H1 (cell line): ENCODE data around the gene ZDHHC19. TPM values are rescaled to one million over a fixed set of nuclear protein-coding genes. Genes with fewer than 3 reads are reported as not detected.

Experiments used
- CTCF ChIA-PET: fragments of 300-600 bp; sonication (Branson Sonifier 250); formaldehyde crosslinking; loops from one replicate; lab custom pipeline; 2021; ENCODE audit not compliant: partially characterized antibody; lab: Charles Lee
- POLR2A ChIA-PET: fragments of 300-600 bp; sonication (Branson Sonifier 250); formaldehyde crosslinking; loops from one replicate; lab custom pipeline; 2021; ENCODE audit warnings: inconsistent platforms; ENCODE audit not compliant: partially characterized antibody; lab: Charles Lee
- DNase-seq, 2 experiments: peaks; one replicate each; pipeline versions ENCODE4 v3.0.0 to v3.0.0-alpha.2; 2010 to 2022; ENCODE audit warnings: low spot score in 2 of 2, low read depth in 1 of 2, mixed read lengths in 1 of 2
- FAIRE-seq: peaks from 2 replicates; lab custom pipeline; 2011; peaks lifted over from hg19 to GRCh38; lab: Jason Lieb, UNC
- H2AFZ ChIP-seq: 2 replicates; pipeline ENCODE4 v1.8.1; 2012; ENCODE audit warnings: low read length, inconsistent platforms
- H2AK5ac ChIP-seq: 2 replicates; pipeline ENCODE4 v1.6.1; 2013; ENCODE audit warnings: low read depth, low read length
- H2BK120ac ChIP-seq: replicated peaks from 2 replicates; pipeline ENCODE3; 2013; ENCODE audit warnings: low read depth, low read length, inconsistent platforms
- H2BK12ac ChIP-seq: 2 replicates; pipeline ENCODE4 v1.6.1; 2013; ENCODE audit warnings: low read depth, low read length
- H2BK15ac ChIP-seq: 2 replicates; pipeline ENCODE4 v1.6.1; 2013; ENCODE audit warnings: low read length
- H2BK20ac ChIP-seq: 2 replicates; pipeline ENCODE4 v1.6.1; 2013; ENCODE audit warnings: low read length
- H2BK5ac ChIP-seq: 2 replicates; pipeline ENCODE4 v1.6.1; 2013; ENCODE audit warnings: low read depth, low read length
- H3K14ac ChIP-seq: 2 replicates; pipeline ENCODE4 v1.6.1; 2013; ENCODE audit warnings: inconsistent platforms; ENCODE audit not compliant: insufficient read length
- H3K18ac ChIP-seq: 2 replicates; pipeline ENCODE4 v1.6.1; 2013; ENCODE audit warnings: low read length; ENCODE audit errors: extremely low read depth
- H3K23ac ChIP-seq: 2 replicates; pipeline ENCODE4 v1.6.1; 2013; ENCODE audit warnings: inconsistent platforms; ENCODE audit not compliant: insufficient read length
- H3K23me2 ChIP-seq: 2 replicates; pipeline ENCODE4 v1.6.1; 2013; ENCODE audit warnings: low read depth, low read length
- H3K27ac ChIP-seq: 2 replicates; pipeline ENCODE4 v1.6.1; 2011; ENCODE audit warnings: low read depth, low read length, inconsistent platforms
- H3K27me3 ChIP-seq, 4 experiments: replicated peaks in 1 of 4; 1 replicate in 1 of 4; 2 replicates in 3 of 4; pipeline versions ENCODE4 v1.6.1 to v1.8.1; 2011 to 2013; ENCODE audit warnings: low read length in 3 of 4, mild to moderate bottlenecking in 3 of 4, inconsistent platforms in 2 of 4, mixed read lengths in 2 of 4, moderate library complexity in 1 of 4; ENCODE audit not compliant: control insufficient read depth in 3 of 4, insufficient read depth in 3 of 4; ENCODE audit errors: extremely low read depth in 1 of 4
- H3K36me3 ChIP-seq, 4 experiments: 2 replicates each; pipeline versions ENCODE4 v1.6.1 to v1.8.1; 2011 to 2013; ENCODE audit warnings: mild to moderate bottlenecking in 4 of 4, low read length in 3 of 4, moderate library complexity in 2 of 4, control low read depth in 1 of 4, inconsistent platforms in 1 of 4; ENCODE audit not compliant: insufficient read depth in 4 of 4, control insufficient read depth in 2 of 4
- H3K4ac ChIP-seq: replicated peaks from 2 replicates; pipeline ENCODE3; 2013; ENCODE audit warnings: low read length, low read depth, mixed read lengths, inconsistent platforms; ENCODE audit not compliant: insufficient read length
- H3K4me1 ChIP-seq, 4 experiments: replicated peaks in 1 of 4; 1 replicate in 1 of 4; 2 replicates in 3 of 4; pipeline versions ENCODE4 v1.6.1 to v1.8.1; 2011 to 2013; ENCODE audit warnings: low read length in 3 of 4, inconsistent platforms in 2 of 4, mixed read lengths in 1 of 4; ENCODE audit not compliant: insufficient read depth in 4 of 4, control insufficient read depth in 3 of 4
- H3K4me2 ChIP-seq, 2 experiments: 2 replicates each; pipeline versions ENCODE4 v1.6.1 to v1.8.1; 2011 to 2013; ENCODE audit warnings: low read depth in 2 of 2, low read length in 2 of 2, control low read depth in 1 of 2, inconsistent platforms in 1 of 2, mild to moderate bottlenecking in 1 of 2; ENCODE audit not compliant: insufficient read depth in 1 of 2
- H3K4me3 ChIP-seq, 4 experiments: fragments of 200-600, 300-600 bp in 1 of 4; sonication (generic), shearing (Covaris generic), sonication (Bioruptor Twin) in 1 of 4; 2 replicates each; pipeline versions ENCODE4 v1.5.1 to v1.8.1; 2011 to 2016; ENCODE audit warnings: low read length in 4 of 4, low read depth in 3 of 4, control low read depth in 2 of 4, inconsistent platforms in 2 of 4, mild to moderate bottlenecking in 2 of 4, mixed read lengths in 1 of 4, moderate library complexity in 1 of 4; ENCODE audit not compliant: insufficient read depth in 2 of 4; ENCODE audit errors: extremely low read depth in 1 of 4
- H3K56ac ChIP-seq: replicated peaks from 2 replicates; pipeline ENCODE3; 2013; ENCODE audit warnings: low read depth, mild to moderate bottlenecking, mixed read lengths, low read length, inconsistent platforms; ENCODE audit not compliant: insufficient read length
- H3K79me1 ChIP-seq: 2 replicates; pipeline ENCODE4 v1.6.1; 2013; ENCODE audit warnings: low read depth, low read length, control low read depth
- H3K79me2 ChIP-seq, 2 experiments: 2 replicates each; pipeline versions ENCODE4 v1.6.1 to v1.8.1; 2012 to 2013; ENCODE audit warnings: low read length in 2 of 2, mild to moderate bottlenecking in 2 of 2, inconsistent platforms in 1 of 2; ENCODE audit not compliant: insufficient read depth in 2 of 2, control insufficient read depth in 1 of 2
- H3K9ac ChIP-seq, 4 experiments: replicated peaks in 1 of 4; 1 replicate in 1 of 4; 2 replicates in 3 of 4; pipeline versions ENCODE4 v1.6.1 to v1.8.1; 2011 to 2013; ENCODE audit warnings: low read depth in 3 of 4, low read length in 3 of 4, control low read depth in 2 of 4, mild to moderate bottlenecking in 2 of 4, moderate library complexity in 2 of 4, inconsistent platforms in 1 of 4; ENCODE audit errors: extremely low read depth in 1 of 4
- H3K9me3 ChIP-seq, 2 experiments: 2 replicates each; pipeline versions ENCODE4 v1.6.1 to v1.8.1; 2012 to 2013; ENCODE audit warnings: mild to moderate bottlenecking in 2 of 2, moderate library complexity in 2 of 2, control low read depth in 1 of 2, inconsistent platforms in 1 of 2, low read depth in 1 of 2, low read length in 1 of 2, mixed read lengths in 1 of 2; ENCODE audit not compliant: insufficient read depth in 2 of 2
- H4K20me1 ChIP-seq, 2 experiments: replicated peaks in 1 of 2; 2 replicates each; pipeline versions ENCODE3 to v1.8.1; 2011 to 2013; ENCODE audit warnings: inconsistent platforms in 2 of 2, low read length in 2 of 2, mild to moderate bottlenecking in 1 of 2; ENCODE audit not compliant: insufficient read depth in 2 of 2, control insufficient read depth in 1 of 2
- H4K5ac ChIP-seq: 2 replicates; pipeline ENCODE4 v1.6.1; 2013; ENCODE audit warnings: low read length, low read depth, mixed read lengths, inconsistent platforms; ENCODE audit not compliant: insufficient read length
- H4K8ac ChIP-seq: 2 replicates; pipeline ENCODE4 v1.8.0; 2013; ENCODE audit warnings: mild to moderate bottlenecking, moderate library complexity, low read length, inconsistent platforms; ENCODE audit not compliant: insufficient read depth; ENCODE audit errors: extremely low read depth
- H4K91ac ChIP-seq: replicated peaks from 2 replicates; pipeline ENCODE3; 2013; ENCODE audit warnings: low read length, mixed read lengths, inconsistent platforms; ENCODE audit not compliant: insufficient read length
- BACH1 ChIP-seq: IDR thresholded peaks from 2 replicates; pipeline ENCODE4 v1.6.1; 2012; ENCODE audit warnings: low read length, improper control_type of control experiment
- CREB1 ChIP-seq: IDR thresholded peaks from 2 replicates; pipeline ENCODE4 v1.6.1; 2012; ENCODE audit warnings: inconsistent platforms
- CTBP2 ChIP-seq: IDR thresholded peaks from 2 replicates; pipeline ENCODE4 v1.7.0; 2011; ENCODE audit warnings: borderline replicate concordance, mild to moderate bottlenecking, moderate library complexity, mixed read lengths, low read length; ENCODE audit not compliant: insufficient read depth, insufficient read length
- JUND ChIP-seq: IDR thresholded peaks from 2 replicates; pipeline ENCODE4 v1.6.1; 2011; ENCODE audit warnings: mild to moderate bottlenecking, improper control_type of control experiment, low read length
- KDM1A ChIP-seq: fragments of 200-600, 300-600 bp; sonication (generic); IDR thresholded peaks from 2 replicates; pipeline ENCODE4 v1.7.1; 2016; ENCODE audit warnings: mild to moderate bottlenecking, low read length, borderline replicate concordance
- NANOG ChIP-seq: IDR thresholded peaks from 2 replicates; pipeline ENCODE4 v1.6.1; 2011; ENCODE audit warnings: low read length, low read depth, mild to moderate bottlenecking, inconsistent platforms; ENCODE audit not compliant: insufficient read depth, poor library complexity, severe bottlenecking
- POU5F1 ChIP-seq: IDR thresholded peaks from 2 replicates; pipeline ENCODE4 v1.6.1; 2011; ENCODE audit warnings: low read depth, mild to moderate bottlenecking, low read length, moderate library complexity
- RNF2 ChIP-seq: fragments of 200-900, 300-1000 bp; sonication (generic); IDR thresholded peaks from 2 replicates; pipeline ENCODE4 v1.7.1; 2016; ENCODE audit warnings: borderline replicate concordance, low read depth, mild to moderate bottlenecking, antibody characterized with exemption, low read length; ENCODE audit not compliant: poor library complexity, severe bottlenecking; ENCODE audit errors: missing control alignments
- SP2 ChIP-seq: IDR thresholded peaks from 2 replicates; pipeline ENCODE4 v1.6.1; 2012; ENCODE audit warnings: mild to moderate bottlenecking, low read length, inconsistent platforms
- WGBS, 2 experiments: shearing (Covaris generic) in 1 of 2; methylation state at CpG; one replicate each; pipeline versions ENCODE4 v1.1.6 to v1.1.7; 2013 to 2015; ENCODE audit warnings: low lambda C conversion rate in 2 of 2, mixed read lengths in 2 of 2, inconsistent platforms in 1 of 2, low coverage in 1 of 2, missing lambda C conversion rate in 1 of 2; ENCODE audit not compliant: insufficient replicate concordance in 2 of 2, insufficient coverage in 1 of 2, insufficient read length in 1 of 2; ENCODE audit errors: extremely low coverage in 1 of 2, missing lambda C conversion rate in 1 of 2; 5-methylcytosine and 5-hydroxymethylcytosine counted together
- polyA plus RNA-seq, 7 experiments: library from polyadenylated mRNA; depleted of rRNA in 3 of 7; stranded (reverse) in 5 of 7; unstranded in 2 of 7; fragments of >200 nt in 5 of 7; fragments of 200-250 nt in 2 of 7; gene quantifications; 1 replicate in 5 of 7; 2 replicates in 1 of 7; 4 replicates in 1 of 7; pipeline versions ENCODE4 v1.2.1 to v1.2.3, GENCODE V29; 2011 to 2013; ENCODE audit warnings: missing spikeins in 2 of 7, mixed read lengths in 2 of 7
- total RNA-seq: library from RNA; stranded (reverse); fragmentation: NEBNext Ultra II Directional; extraction: Animal tissue kit (Norgen Biotek cat#: 25700); gene quantifications from 2 replicates; pipeline ENCODE4 v1.2.1, GENCODE V29; 2021
- TF ChIP-seq, protein P1 (sequence below): IDR thresholded peaks from 2 replicates; pipeline ENCODE4 v1.6.1; 2011; ENCODE audit warnings: low read length, improper control_type of control experiment

The ZDHHC19 gene
- total and polyA plus RNA-seq, 2 of the 8 experiments (the other 6 are each of a cell fraction or from before 2014, with no cell fraction given), result 2.5 to 4.1 TPM

DNA sequence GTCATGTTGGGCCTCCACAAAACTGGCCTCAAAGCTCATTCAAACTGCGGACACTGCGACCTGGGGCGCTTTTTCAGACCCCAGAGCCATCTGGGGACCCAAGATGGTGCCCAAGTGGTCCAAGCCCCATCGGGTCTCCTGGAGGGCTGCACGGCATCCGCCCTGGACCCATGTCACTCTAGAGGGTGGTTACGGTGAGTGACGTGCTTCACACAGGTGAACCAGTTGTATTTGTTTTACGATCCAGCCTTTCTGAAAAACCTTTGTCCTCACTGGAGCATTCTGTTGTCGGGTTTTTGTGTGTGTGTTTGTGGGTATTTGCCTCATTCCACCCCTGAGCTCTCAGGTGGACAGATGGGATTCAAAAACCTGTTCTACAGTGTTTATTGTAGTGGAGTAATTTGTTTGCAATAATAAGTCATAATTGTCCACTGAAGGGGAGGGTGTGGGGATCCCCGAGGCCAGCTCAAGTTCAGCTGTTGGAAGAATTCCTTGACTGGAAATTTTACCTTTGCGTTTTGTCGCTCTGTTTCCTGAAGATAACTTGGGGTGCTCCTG is 7.0 kb upstream of the ZDHHC19 start:
- Histone ChIP-seq H3K23me2 (peaks cover 2% of the 10 kb centered on the region; the same call in 1 of the 2 replicates), H3K4me1 (peaks cover 0 to 19% (median 11%) of the 10 kb centered on the region in 4 experiments; a peak in 6 of 7 replicates), H3K79me1 (no peaks in the 10 kb centered on the region), H3K56ac (no peak overlapping the region), H3K9me3 (no peaks in the 10 kb centered on the region), H4K91ac (no peak overlapping the region), H3K14ac (no peak overlapping the region), H3K27ac (no peak overlapping the region), H2AFZ (no peak overlapping the region), H4K20me1 (no peaks in the 10 kb centered on the region), H2BK5ac (no peak overlapping the region), H2BK12ac (no peak overlapping the region), H2BK15ac (no peak overlapping the region), H3K4ac (no peak overlapping the region), H3K79me2 (no peaks in the 10 kb centered on the region), H4K5ac (no peak overlapping the region), H3K18ac (no peak overlapping the region), H2AK5ac (no peak overlapping the region), H3K9ac (no peak overlapping the region), H3K27me3 (no peaks in the 10 kb centered on the region), H3K4me3 (no peak overlapping the region), H3K23ac (no peak overlapping the region), H2BK120ac (no peak overlapping the region), H4K8ac (no peak overlapping the region), H3K4me2 (no peak overlapping the region), H2BK20ac (no peak overlapping the region), H3K36me3 (no peaks in the 10 kb centered on the region)
- FAIRE-seq (no peak), DNase-seq (no peak)
- WGBS, 2 experiments, result 90% methylated on average over 13 of the region's 13 CpGs; no CpG with 5 or more reads in 1 of the 2 experiments
- ChIA-PET POLR2A (interaction anchor here (0.6 to 3.9 kb wide), 2 partner anchors 10 to 126 kb away, joined by 3 to 15 read pairs; no protein-coding TSS in a partner anchor), CTCF (interaction anchor here (1.1 to 1.5 kb wide), 2 partner anchors 144 to 192 kb away, joined by 3 to 4 read pairs; no protein-coding TSS in a partner anchor)
- TF ChIP-seq KDM1A (no peak), CREB1 (no peak), SP2 (no peak), JUND (no peak), BACH1 (no peak), NANOG (no peak), CTBP2 (no peak), RNF2 (no peak), POU5F1 (no peak)
- TF ChIP-seq, protein P1, sequence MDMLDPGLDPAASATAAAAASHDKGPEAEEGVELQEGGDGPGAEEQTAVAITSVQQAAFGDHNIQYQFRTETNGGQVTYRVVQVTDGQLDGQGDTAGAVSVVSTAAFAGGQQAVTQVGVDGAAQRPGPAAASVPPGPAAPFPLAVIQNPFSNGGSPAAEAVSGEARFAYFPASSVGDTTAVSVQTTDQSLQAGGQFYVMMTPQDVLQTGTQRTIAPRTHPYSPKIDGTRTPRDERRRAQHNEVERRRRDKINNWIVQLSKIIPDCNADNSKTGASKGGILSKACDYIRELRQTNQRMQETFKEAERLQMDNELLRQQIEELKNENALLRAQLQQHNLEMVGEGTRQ, result no peak
